Activated T-cell treated with anti-CD3 and anti-CD28 coated beads for 4 hours (primary cell): ENCODE measurements around the gene VWC2L.

ENCODE experiments used
- DNase-seq: peaks from one replicate; pipeline ENCODE4 v3.0.0-alpha.2; 2020

The VWC2L gene

DNA sequence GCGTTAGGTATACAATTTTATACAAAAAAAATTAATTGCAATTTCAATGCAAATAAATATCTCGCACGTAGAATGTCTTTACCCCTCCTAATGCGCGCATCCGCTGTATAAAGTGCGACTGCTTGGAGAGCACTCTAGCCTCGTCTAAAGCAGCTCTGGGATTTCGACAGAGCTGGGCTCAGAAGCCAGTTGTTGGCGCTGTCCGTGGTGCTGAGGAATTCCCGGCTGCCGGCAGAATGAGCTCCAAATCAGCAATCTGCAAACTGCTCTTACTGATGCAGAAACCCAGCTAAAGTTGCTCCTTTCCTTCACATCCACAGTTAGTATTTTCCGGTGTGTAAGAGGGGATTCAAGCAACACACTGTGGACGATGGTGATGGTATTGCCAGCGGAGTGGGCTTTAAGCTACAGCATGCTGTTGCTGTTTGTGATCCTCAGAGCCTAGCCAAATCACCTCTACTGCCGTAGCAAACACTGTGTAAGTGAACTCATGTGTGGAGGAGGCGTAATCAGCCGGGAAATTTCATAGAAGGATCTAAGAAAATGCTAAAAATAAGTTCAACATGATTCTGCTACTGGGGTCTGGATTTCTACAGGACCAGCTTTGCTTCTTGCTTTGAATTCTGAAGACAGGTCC, at the start of gene VWC2L:
Gene VWC2L, plus strand, starts transcription at position 137 of the 637 bp plus-strand sequence. CDS start 3,140 bp downstream, outside the sequence.
- no peak for DNase-seq

DNA sequence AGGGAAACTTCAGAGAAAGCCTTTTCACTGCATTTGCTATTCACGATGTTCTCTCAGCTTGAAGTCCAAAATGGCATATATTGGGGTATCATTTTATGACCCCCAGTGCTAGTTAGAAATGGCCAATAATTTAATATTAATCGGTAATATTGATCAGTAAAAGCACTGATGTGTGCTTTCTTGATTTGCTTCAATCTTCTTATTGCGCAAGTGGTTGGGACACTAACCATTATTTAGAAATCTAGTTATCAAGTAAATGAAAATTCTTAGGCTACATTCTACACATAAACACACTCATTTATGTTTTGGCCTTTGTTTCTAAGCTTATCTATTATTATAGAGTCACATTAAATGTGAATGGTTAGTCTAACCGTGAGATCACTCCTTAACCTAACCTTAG, 49.7 kb upstream of the VWC2L start:
- no peak for DNase-seq

DNA sequence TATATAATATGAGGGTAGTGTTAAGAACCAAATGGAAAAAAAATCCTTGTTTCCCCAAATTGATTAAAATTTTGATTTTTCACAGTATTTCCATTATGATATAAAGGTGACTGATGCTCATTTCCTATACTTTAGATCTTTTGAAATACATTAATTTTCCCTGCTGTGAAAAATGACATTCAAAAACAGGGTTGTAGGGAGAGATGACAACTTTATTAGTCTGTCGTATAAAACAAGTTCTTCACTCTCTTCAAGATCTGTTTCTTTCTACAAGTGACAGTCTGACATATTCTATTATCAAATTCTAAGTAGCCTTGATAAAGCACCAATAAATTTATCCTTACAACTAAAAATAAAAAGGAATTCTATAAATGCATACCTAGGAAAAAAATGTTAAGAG, 45.3 kb upstream of the VWC2L start:
- DNase-seq, result no peak

DNA sequence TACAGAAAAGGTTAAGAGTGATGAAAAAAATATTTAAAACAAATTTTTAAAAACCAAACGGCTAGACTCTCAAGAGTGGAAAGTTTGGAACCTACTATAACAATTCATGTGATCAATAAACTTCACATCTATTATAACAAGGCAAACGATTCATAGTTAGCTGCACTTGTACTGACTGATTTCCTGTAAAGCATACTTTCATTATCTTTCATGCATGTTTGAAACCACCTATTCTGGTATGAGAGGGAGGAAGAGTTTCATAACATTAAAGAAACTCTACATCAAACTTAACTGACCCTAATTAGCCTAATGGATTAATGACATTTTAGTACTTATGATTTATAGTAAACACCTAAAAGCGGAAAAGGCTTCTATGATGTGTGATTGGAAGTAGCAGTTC, 43.7 kb upstream of the VWC2L start:
- DNase-seq, result no peak

DNA sequence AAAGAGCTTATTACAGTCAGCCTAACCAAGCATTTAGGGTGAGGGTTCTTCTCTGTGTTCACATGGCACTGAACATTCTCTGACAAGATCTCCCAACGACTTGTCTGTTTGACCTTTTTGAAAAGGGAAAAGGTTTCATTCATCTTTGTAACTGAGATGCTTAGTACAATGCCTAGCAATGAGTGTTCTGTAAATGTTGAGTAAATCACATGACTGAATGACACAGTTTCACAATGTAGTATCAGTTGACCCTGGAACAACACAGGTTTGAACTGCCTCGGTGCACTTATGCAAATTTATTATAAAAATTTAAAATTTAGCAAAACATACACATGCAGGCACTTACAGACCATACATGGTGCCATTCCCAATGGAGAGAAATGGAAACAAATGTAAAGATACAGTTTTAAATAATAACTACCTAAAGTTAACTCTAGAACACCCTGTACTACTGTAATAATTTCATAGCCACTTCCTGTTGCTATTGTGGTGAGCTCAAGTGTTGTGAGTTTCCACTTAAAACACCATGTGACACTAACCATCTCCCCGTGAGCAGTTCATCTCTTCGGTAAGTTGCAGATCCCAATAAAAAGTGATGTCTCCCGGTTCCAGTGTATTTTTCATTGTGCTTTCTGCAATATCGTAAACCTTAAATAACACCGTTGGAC, 34.1 kb upstream of the VWC2L start:
- DNase-seq, result no peak

DNA sequence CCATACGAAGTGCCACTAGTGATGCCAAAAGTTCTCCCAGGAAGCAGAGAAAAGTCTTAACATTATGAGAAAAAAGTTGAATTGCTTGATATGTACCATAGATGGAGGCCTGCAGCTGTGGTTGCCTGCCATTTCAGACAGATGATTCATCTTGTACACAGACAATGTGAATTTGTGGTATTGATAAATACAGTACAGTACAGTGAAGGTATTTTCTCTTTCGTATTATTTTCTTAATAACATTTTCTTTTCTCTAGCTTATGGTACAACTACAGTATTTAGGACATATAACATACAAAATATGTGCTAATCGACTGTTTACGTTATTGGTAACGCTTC, 33.6 kb upstream of the VWC2L start:
- no peak for DNase-seq

DNA sequence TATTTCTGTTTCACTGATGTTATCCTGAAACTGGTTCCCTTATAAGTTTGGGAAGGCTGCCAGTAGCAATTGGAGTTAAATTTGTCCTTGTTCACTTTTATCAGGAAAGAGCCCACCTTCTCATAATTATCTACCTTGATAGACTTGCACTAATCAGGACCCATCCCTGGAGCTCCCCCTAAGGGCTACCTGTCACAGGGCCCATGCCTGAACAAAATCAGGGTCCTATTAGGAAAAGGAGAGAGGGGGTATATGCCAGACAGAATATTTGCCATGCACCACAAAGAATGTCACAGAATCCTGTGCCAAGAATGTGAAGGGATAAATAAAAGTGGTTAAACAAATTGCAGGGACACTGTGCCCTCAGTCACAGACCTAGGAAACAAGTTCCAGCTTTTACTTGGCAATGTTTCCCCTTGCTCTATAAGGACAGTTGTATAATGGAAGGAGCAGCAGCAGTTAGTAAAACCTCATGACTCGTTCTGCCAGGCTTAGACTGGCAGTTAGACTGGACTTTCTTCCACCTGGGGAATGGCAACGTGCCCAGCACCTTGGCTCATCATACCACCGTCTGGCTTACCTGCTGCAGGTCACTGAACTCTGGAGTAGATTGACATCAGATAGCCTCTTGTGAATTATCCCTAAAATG, 32.3 kb upstream of the VWC2L start:
- DNase-seq, result no peak

DNA sequence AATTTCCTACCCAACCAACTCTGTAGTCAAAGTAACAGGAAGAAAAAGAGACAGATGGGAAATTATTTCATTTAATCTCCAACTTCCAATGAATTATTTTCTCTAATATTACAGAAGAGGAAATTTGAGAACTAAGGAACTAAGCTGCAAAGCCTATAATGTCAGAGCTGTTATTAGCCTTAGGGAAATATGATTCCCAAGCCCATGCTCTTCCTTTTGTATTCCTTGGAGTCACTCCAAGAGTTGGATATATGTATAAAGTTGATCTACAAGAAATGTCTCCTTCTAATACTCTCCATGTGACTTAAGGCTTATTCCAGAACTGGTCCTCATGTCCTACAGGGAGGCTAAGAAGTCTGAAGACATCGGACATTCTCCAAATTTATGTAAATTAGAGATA, 31.6 kb upstream of the VWC2L start:
- no peak for DNase-seq

DNA sequence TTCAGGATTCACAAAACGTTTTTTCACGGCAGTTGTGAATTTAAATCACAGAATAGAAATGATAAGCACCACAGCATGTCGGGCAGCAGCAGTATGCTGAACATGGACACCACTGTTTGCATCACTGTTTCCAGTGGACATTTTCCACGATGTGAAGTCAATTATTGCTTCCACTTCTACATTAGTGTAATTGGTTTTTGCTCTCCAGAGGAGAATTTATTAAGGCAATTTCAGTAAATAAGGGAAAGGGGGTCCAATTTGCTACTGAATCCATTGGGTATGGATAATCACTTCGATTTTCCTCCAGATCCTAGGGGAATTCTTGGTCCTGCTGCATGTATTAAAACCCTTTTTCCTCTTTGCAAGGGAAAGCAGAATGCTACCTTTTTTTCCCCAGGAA, 30.2 kb upstream of the VWC2L start:
- no peak for DNase-seq

DNA sequence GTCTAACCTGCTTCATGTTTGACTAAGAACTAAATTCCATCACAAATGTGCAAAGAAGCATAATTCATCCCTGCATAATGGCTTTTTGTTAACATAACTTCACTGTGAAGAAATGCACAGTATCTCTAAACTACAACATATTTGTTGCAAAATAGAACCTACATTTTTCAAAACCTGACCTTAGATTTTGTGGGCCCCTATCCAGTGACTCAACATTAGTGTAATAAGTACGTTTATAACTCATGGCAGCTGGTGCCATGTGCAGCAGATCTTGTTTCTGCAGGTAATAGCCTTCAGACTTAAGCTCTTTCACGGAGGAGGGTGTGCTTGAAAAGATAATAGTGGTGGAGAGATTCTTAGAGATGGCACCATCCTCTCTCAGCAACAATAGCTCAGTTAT, 28.6 kb upstream of the VWC2L start:
- DNase-seq, result no peak

DNA sequence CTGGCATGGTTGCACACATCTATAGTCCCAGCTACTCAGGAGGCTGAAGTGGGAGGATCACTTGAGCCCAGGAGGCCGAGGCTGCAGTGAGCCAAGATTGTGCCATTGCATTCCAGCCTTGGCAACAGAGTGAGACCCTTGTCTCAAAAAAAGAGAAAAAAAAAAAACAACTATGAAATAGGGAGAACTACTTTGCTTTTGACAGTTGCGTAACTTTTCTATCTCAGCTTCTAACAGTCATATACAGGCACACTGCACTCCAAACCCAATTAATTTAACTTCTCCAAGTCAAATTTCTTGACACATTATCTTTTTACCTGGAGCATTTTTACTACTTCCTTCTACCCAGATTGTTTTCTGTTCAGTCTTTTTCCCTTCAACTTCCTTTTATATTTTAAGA, 24.1 kb upstream of the VWC2L start:
- DNase-seq, result no peak

DNA sequence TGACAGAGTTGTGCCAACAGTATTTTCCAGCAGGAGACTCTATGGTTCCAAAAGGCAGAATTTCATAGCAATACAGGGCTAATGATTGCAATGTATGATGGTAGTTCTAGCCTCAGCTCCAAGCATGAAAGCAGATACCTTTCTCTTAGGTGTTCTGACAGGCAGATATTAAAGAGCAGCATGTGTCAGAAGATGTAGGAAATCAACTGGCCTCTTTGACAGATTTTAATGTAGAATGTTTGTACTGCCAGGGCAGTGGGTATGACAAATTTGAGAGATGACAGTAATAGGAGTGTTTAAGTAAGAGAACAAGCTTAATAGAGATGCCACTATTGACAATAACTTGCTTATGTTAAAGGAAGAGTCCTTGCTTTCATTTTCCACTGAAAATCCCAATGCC, 21.5 kb upstream of the VWC2L start:
- DNase-seq, result no peak

DNA sequence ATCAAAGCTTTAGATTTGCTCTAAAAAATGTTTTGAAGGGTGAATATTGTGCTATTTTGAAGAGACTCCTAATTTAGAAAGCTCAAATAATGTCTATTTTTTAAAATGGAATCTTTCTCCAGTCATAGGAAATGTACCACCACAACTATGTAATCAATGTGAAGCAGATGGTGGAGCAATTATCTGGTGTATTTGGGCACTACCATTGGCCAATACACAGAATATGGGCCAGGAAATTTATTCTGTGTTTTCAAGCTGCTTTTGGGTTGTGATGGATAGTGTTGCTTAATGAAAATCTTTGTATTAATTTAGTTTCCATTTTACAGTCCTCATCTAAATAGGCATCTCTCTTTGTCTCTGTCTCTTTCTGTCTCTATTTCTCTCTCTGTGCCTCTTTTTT, 17.1 kb upstream of the VWC2L start:
- DNase-seq, result no peak

DNA sequence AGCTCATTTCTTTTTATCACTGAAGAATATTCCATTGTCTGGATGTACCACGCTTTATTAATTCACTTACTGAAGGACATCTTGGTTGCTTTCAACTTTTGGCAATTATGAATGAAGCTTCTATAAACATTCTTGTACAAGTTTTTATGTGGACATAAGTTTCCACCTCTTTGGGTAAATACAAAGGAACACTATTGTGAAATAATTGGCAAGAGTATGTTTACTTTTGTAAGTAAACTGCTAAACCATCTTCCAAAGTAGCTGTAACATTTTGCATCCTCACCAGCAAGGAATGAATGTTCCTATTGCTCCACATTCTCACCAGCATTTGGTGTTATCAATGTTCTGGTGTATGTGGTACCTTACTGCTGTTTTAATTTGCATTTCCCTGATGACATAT, 15.8 kb upstream of the VWC2L start:
- DNase-seq, result no peak

DNA sequence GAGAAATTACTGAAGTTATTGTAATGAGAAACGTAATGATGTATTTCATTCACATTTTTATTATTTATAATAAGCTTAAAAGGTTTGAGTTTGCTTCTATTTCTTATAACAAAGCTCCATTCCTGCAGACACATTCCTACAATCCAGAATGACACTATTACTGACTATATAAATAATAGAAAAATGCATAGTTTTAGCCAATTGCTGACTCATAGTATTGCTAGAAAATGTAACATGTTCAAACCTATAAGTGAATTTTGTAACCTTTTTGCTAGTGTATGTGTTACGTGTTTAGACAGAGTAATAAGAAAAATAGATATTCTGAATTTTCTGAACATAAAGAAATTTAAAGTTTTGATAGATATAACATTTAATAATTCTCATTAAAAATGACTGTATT, 9.3 kb upstream of the VWC2L start:
- DNase-seq, result no peak

DNA sequence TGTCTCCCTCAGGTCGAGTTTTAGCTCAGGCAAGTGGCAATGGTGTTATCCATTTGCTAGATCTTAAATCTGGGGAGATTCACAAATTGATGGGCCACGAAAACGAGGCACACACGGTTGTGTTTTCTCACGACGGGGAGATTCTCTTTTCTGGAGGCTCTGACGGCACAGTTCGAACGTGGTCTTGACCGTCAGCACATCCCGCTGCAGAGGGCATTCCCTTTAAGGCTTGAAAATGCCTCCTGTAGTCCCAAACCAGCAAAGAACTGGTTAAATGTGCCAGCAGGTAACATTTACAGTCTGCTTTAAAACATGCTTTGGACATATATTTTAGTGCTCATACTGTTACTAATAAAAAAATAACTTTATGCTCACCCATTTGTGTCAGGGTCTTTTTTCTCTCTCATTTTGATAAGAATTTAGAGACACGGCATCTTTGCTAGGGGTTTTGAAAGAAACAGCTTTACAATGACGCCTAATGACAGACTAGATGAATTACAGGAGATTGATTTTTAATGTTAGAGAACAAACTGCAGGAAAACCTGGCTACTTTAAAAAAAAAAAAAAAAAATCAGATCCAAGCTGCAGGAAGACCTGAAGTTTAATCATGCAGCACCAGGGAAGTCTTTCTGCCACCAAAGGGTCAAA, 602 bp upstream of the VWC2L start:
- DNase-seq, result no peak

DNA sequence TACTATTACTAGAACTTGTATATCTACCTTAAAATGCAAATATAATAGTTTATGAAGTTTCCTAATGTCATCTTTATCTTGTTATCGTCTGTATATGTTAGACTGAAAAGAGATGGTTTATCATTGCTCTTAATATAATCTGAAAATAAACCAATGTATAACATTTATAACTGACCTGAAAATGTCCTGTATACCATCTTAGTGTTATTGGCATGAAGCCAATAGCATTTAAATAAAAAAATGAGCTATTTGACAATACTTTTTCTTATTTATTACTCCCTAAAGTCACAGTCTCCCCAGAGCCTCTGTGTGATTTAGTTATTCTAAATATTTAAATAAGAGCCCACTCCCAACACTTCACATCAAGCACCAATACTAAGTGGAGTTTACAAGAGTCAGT, 1.8 kb downstream of the VWC2L start:
- no peak for DNase-seq

DNA sequence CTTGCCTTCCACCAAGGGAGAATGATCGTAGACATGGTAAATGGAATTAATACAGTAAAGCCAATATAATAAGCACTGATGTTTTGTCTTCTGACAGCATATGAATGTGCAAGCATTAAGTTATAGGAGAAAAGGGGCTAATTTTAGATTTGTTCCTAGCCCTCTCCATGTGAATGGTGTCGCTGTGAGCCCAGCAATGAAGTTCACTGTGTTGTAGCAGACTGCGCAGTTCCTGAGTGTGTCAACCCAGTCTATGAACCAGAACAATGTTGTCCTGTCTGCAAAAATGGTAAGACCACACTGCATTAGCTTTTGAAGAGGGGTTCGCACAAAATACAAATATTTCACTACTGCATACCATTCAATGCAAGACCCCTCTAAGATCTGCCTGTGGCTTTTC, 25.6 kb downstream of the VWC2L start:
- no peak for DNase-seq

DNA sequence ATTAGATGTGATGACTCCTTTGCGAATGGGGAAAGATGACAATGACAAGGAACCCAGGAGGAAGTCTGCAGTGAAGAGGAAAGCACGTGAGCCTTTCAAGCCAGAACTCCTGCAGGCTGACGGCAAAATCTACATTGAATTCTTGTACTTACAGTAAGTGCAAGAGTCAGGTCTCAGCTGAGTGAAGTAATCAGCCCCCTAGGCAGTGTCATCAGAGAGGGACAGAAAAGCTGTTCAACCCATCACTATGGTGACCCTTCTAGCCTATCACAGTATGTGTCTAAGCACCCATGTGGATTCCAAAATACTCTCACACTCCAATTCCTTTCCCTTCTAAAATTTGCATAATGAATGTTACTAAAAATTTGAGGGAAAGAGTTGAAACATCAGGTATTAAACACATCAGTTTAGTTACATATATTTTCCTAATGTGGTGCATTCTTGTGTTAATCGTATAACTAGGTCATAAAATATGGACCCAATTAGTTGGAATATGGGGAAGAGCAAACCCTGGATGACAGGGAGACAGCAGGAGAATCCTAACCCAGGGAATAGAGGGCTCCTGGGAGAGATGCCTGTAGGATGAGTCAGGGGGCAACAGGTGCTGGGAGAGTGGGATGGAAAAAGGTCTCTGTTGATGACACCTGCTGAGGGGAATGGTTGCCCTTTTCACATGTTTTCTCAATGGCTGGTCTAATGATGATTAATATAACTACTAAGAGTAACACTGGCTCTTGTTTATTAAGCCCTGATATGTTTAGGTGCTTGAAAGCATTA, 39.5 kb downstream of the VWC2L start:
- DNase-seq, result no peak

DNA sequence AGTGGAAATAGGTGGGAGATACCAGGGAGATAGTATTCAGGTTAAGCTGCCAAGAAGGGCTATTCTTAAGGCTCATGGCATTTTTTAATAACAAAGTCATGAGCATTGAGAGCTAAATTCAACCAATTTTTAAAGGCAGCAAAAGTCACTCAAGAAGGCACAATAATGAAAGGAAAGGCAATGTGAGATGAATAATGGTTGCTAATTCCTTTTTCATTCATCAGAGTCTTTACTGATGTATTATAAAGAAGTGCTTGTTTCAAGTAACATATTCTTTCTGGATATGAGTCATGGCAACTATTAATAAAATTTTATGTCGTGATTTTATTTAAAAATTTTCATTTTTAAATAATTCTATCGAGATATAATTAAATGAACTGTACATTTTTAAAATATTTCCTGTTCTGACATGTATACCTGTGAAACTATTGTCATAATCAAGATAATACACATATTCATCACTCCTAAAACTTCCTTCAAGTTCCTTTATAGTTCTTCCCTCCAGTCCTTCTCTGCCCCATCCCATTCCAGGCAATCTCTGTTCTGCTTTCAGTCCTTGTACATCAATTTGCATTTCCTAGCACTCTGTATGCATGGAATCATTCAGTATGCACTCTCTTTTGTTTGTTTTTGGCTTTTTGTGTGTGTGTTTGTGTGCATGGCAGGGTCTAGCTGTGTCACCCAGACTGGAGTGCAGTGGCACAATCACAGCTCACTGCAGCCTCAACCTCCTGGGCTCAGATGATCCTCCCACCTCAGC, 40.8 kb downstream of the VWC2L start:
- no peak for DNase-seq

DNA sequence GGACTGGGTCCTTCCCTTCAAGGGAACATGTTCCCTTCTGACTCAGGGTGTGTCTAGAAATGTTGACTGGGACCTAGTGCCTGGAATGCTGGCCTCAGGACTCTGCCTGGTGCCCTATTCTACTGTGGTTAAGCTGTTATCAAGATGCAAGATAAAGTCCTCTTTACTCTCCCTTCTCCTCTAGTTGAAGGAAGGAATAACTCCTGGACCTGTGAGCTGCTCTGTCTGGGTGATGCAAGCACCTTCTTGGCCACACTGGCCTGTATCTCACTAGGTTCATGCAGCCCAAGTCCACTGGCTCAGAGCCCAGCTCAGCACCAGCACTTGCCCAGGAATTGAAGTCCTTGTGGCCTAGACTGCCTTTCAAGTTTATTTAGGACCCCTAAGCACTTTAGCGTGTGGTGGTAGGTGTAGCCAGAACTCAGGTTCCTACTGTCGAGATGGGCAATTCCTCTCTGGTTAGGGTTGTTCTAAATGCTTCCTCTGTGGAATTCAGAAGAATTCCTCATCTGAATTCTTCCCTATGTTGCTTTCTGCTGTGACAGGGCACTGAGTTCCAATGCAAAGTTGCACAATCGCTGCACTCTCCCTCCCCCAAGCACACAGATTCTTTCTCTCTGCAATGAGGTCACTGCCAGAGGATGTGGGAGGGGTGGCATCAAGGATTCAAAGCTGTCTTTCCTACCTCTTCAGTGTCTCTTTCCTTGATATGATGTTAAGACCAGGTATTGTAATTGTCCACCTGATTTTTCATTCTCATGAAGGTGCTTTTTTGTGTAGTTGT, 54.7 kb downstream of the VWC2L start:
- DNase-seq, result no peak

DNA sequence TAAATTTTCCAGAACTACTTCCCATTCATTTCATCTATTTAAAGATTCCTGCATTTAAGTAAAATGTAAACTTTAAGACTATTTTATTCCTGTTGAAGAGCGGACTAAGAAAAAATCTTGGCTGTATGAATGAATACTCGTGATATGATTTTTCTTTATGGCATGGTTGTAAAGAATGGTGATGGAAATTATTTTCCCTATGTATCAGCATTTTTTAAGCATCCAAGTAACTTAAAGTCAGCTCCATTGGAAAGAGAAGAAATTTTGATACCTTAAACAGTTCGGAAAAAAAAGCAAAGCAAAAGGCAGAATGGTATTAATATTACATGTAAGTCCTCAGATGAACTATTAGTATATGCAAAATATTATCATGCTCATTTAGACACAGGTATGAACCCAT, 58.9 kb downstream of the VWC2L start:
- no peak for DNase-seq
